Stimulated activated CD8-positive, alpha-beta memory T cell treated with anti-CD3 and anti-CD28 coated beads, Interleukin-12 subunit alpha, Interleukin-12 subunit beta, amount 100 ng/mL, for 24 hours (primary cell): ENCODE data around the gene P2RX4.
"Not testable (repeated sequence)": the region's sequence is repeated elsewhere in the genome, so short reads cannot be mapped to it uniquely, and the experiment has no call there.

ENCODE experiments used
- DNase-seq: peaks from one replicate; pipeline ENCODE4 v3.0.0-alpha.2; 2020; ENCODE audit errors: extremely low read depth

P2RX4 gene

GRCh38 chr12:121223292-121224285 is 13.7 kb downstream of the P2RX4 start:
- DNase-seq: no peak

GRCh38 chr12:121224591-121224990 is 14.7 kb downstream of the P2RX4 start:
- no peak for DNase-seq

GRCh38 chr12:121226399-121226798 is 16.5 kb downstream of the P2RX4 start:
- no peak for DNase-seq

- not testable (repeated sequence) for DNase-seq
These were observed 16.9 kb downstream of the P2RX4 start for GRCh38 chr12:121226871-121227270.

- no peak for DNase-seq
These were observed 17.4 kb downstream of the P2RX4 start for GRCh38 chr12:121227294-121227693.

GRCh38 chr12:121228919-121229665 is 19.2 kb downstream of the P2RX4 start:
- no peak for DNase-seq

GRCh38 chr12:121229826-121230537 is 20.1 kb downstream of the P2RX4 start:
- not testable (repeated sequence) for DNase-seq

GRCh38 chr12:121230538-121230907 is 20.6 kb downstream of the P2RX4 start:
- no peak for DNase-seq

GRCh38 chr12:121232163-121232562 is 22.2 kb downstream of the P2RX4 start:
- no peak for DNase-seq

- no peak for DNase-seq
These were observed 23.2 kb downstream of the P2RX4 start for GRCh38 chr12:121232977-121233627.

GRCh38 chr12:121233628-121234020 is 23.7 kb downstream of the P2RX4 start:
- DNase-seq: no peak

- DNase-seq: no peak
These were observed 26.8 kb downstream of the P2RX4 start for GRCh38 chr12:121236776-121237175.

GRCh38 chr12:121237415-121237814 is 27.5 kb downstream of the P2RX4 start:
- DNase-seq: no peak

- no peak for DNase-seq
These were observed 28.2 kb downstream of the P2RX4 start for GRCh38 chr12:121238086-121238485.

GRCh38 chr12:121238604-121239350 is 28.8 kb downstream of the P2RX4 start:
- DNase-seq: no peak

- DNase-seq: no peak
These were observed 29.6 kb downstream of the P2RX4 start for GRCh38 chr12:121239351-121240061.

GRCh38 chr12:121240062-121240420 is 30.1 kb downstream of the P2RX4 start:
- no peak for DNase-seq

- peak; percentile 57 for DNase-seq
These were observed 30.7 kb downstream of the P2RX4 start for GRCh38 chr12:121240484-121241101.

- DNase-seq: no peak
These were observed 31.4 kb downstream of the P2RX4 start for GRCh38 chr12:121241156-121241970.
